Measurements from ENCODE around the gene ATE1.

The ATE1 gene

GRCh38 chr10:121879476-121879875 is 48.4 kb downstream of the ATE1 start:
- no peak for DNase-seq (ENCODE audit: extremely low read depth in 1 of 2, low read depth in 1 of 2)

- no peak for DNase-seq (ENCODE audit: extremely low read depth in 1 of 2, low read depth in 1 of 2)
Measured at GRCh38 chr10:121873236-121873635, 54.6 kb downstream of the ATE1 start.

- no peak for DNase-seq (ENCODE audit: extremely low read depth in 1 of 2, low read depth in 1 of 2)
Measured at GRCh38 chr10:121870413-121870812, 57.4 kb downstream of the ATE1 start.

GRCh38 chr10:121865554-121865953 is 62.3 kb downstream of the ATE1 start:
- DNase-seq (ENCODE audit: extremely low read depth in 1 of 2, low read depth in 1 of 2), result no peak

GRCh38 chr10:121864653-121865052 is 63.2 kb downstream of the ATE1 start:
- no peak for DNase-seq (ENCODE audit: extremely low read depth in 1 of 2, low read depth in 1 of 2)

GRCh38 chr10:121864168-121864567 is 63.7 kb downstream of the ATE1 start:
- DNase-seq (ENCODE audit: extremely low read depth in 1 of 2, low read depth in 1 of 2), result no peak

GRCh38 chr10:121862649-121863048 is 65.2 kb downstream of the ATE1 start:
- no peak for DNase-seq (ENCODE audit: extremely low read depth in 1 of 2, low read depth in 1 of 2)

- DNase-seq (ENCODE audit: extremely low read depth in 1 of 2, low read depth in 1 of 2), result no peak
Measured at GRCh38 chr10:121862042-121862441, 65.8 kb downstream of the ATE1 start.

- no peak for DNase-seq (ENCODE audit: extremely low read depth in 1 of 2, low read depth in 1 of 2)
Measured at GRCh38 chr10:121860810-121861209, 67.0 kb downstream of the ATE1 start.

GRCh38 chr10:121854809-121855445 is 72.9 kb downstream of the ATE1 start:
- no peak for DNase-seq (ENCODE audit: extremely low read depth in 1 of 2, low read depth in 1 of 2)

GRCh38 chr10:121853950-121854349 is 73.9 kb downstream of the ATE1 start:
- DNase-seq (ENCODE audit: extremely low read depth in 1 of 2, low read depth in 1 of 2), result no peak

- DNase-seq (ENCODE audit: extremely low read depth in 1 of 2, low read depth in 1 of 2), result no peak
Measured at GRCh38 chr10:121851786-121852185, 76.0 kb downstream of the ATE1 start.

GRCh38 chr10:121848082-121848481 is 79.7 kb downstream of the ATE1 start:
- DNase-seq (ENCODE audit: extremely low read depth in 1 of 2, low read depth in 1 of 2), result no peak

GRCh38 chr10:121846555-121846954 is 81.3 kb downstream of the ATE1 start:
- no peak for DNase-seq (ENCODE audit: extremely low read depth in 1 of 2, low read depth in 1 of 2)

GRCh38 chr10:121845044-121845784 is 82.6 kb downstream of the ATE1 start:
- no peak for DNase-seq (ENCODE audit: extremely low read depth in 1 of 2, low read depth in 1 of 2)

GRCh38 chr10:121844537-121844936 is 83.3 kb downstream of the ATE1 start:
- no peak for DNase-seq (ENCODE audit: extremely low read depth in 1 of 2, low read depth in 1 of 2)

GRCh38 chr10:121843379-121843778 is 84.5 kb downstream of the ATE1 start:
- DNase-seq (ENCODE audit: extremely low read depth in 1 of 2, low read depth in 1 of 2), result no peak

GRCh38 chr10:121841862-121842261 is 86.0 kb downstream of the ATE1 start:
- no peak for DNase-seq (ENCODE audit: extremely low read depth in 1 of 2, low read depth in 1 of 2)

- DNase-seq (ENCODE audit: extremely low read depth in 1 of 2, low read depth in 1 of 2), result no peak
Measured at GRCh38 chr10:121838931-121839330, 88.9 kb downstream of the ATE1 start.

- no peak for DNase-seq (ENCODE audit: extremely low read depth in 1 of 2, low read depth in 1 of 2)
Measured at GRCh38 chr10:121838149-121838548, 89.7 kb downstream of the ATE1 start.

- no peak for DNase-seq (ENCODE audit: extremely low read depth in 1 of 2, low read depth in 1 of 2)
Measured at GRCh38 chr10:121836171-121836570, 91.7 kb downstream of the ATE1 start.

GRCh38 chr10:121835376-121835775 is 92.5 kb downstream of the ATE1 start:
- no peak for DNase-seq (ENCODE audit: extremely low read depth in 1 of 2, low read depth in 1 of 2)

GRCh38 chr10:121834757-121835156 is 93.1 kb downstream of the ATE1 start:
- DNase-seq (ENCODE audit: extremely low read depth in 1 of 2, low read depth in 1 of 2), result no peak
